ENCODE results near the gene TSHZ1.

- TF ChIP-seq REST (IDR thresholded peaks at IDR 0.05) (no peak), CTCF (IDR thresholded peaks at IDR 0.05) (no peak), RFX5 (IDR thresholded peaks at IDR 0.05) (no peak), ESRRA (IDR thresholded peaks at IDR 0.05; ENCODE audit: borderline replicate concordance, low read length) (no peak), JUN (IDR thresholded peaks at IDR 0.05) (no peak), EHMT2 (IDR thresholded peaks at IDR 0.05; ENCODE audit: low read depth) (no peak), RNF2 (IDR thresholded peaks at IDR 0.05; ENCODE audit: borderline replicate concordance, low read depth) (no peak), RAD21 (conservative IDR thresholded peaks at IDR 0.05 in 1 of 2, IDR thresholded peaks at IDR 0.05 in 1 of 2) (no peak)
Measured at GRCh38 chr18:75252136-75252535, 41.5 kb downstream of the TSHZ1 start.
